K562 (cell line): Measurements from ENCODE around the gene SZT2. TPM values are rescaled to one million over a fixed set of nuclear protein-coding genes. Genes with fewer than 3 reads are reported as not detected.
"Not testable (repeated sequence)": the region's sequence is repeated elsewhere in the genome, so short reads cannot be mapped to it uniquely, and the experiment has no call there.

Source experiments
- ATAC-seq: fragments of 200-7000 bp; cut with Tn5 transposase; 3 replicates; pipeline ENCODE4 v1.9.1; 2020; ENCODE audit warnings: moderate library complexity
- BruUV-seq: library from RNA; stranded (reverse); fragments of 400-500 nt; replicated peaks from 2 replicates; lab custom pipeline; 2021; lab: Mats Ljungman, UMichigan
- CTCF ChIA-PET: fragments of 300-600 bp; formaldehyde crosslinking; extraction: SDS; loops from one replicate; lab custom pipeline; 2021; ENCODE audit warnings: low intra/inter-chr PET ratio; lab: Yijun Ruan, JAX
- POLR2A ChIA-PET: fragments of 300-600, 350-650 bp; sonication (Branson Sonifier 250); formaldehyde crosslinking; extraction: SDS; loops from one replicate; lab custom pipeline; 2021; ENCODE audit warnings: antibody characterized with exemption, inconsistent platforms; lab: Yijun Ruan, JAX
- DNase-seq, 4 experiments: peaks; one replicate each; pipeline versions ENCODE4 v3.0.0 to v3.0.0-alpha.2; 2011 to 2018; ENCODE audit warnings: low spot score in 3 of 4, mixed read lengths in 3 of 4; ENCODE audit errors: extremely low read depth in 1 of 4
- FAIRE-seq: peaks from 2 replicates; lab custom pipeline; 2011; peaks lifted over from hg19 to GRCh38; lab: Jason Lieb, UNC
- H2AFZ ChIP-seq: 2 replicates; pipeline ENCODE4 v1.6.0; 2011; ENCODE audit warnings: low read depth, low read length, control low read depth, inconsistent platforms
- H3K27ac ChIP-seq: fragments of 200-600 bp; 3 replicates; pipeline ENCODE4 v1.8.0; 2011; ENCODE audit warnings: low read depth, mild to moderate bottlenecking, control low read depth, inconsistent platforms, low read length, moderate library complexity, mixed read lengths; ENCODE audit errors: extremely low read depth
- H3K27me3 ChIP-seq, 2 experiments: fragments of 300-600 bp in 1 of 2; 2 replicates in 1 of 2; 3 replicates in 1 of 2; pipeline versions ENCODE4 v1.6.0 to v1.8.0; 2011; ENCODE audit warnings: inconsistent platforms in 2 of 2, low read length in 2 of 2, mild to moderate bottlenecking in 1 of 2, mixed read lengths in 1 of 2, moderate library complexity in 1 of 2; ENCODE audit not compliant: control insufficient read depth in 2 of 2, insufficient read depth in 2 of 2
- H3K36me3 ChIP-seq: fragments of 300-600 bp; 3 replicates; pipeline ENCODE4 v1.8.0; 2011; ENCODE audit warnings: mild to moderate bottlenecking, low read length, inconsistent platforms; ENCODE audit not compliant: control insufficient read depth, insufficient read depth
- H3K4me1 ChIP-seq, 2 experiments: fragments of 200-600 bp in 1 of 2; replicated peaks in 1 of 2; 2 replicates in 1 of 2; 3 replicates in 1 of 2; pipeline versions ENCODE4 v1.5.1 to v1.8.0; 2011; ENCODE audit warnings: inconsistent platforms in 2 of 2, low read length in 2 of 2, mild to moderate bottlenecking in 1 of 2, mixed read lengths in 1 of 2, moderate library complexity in 1 of 2; ENCODE audit not compliant: control insufficient read depth in 2 of 2, insufficient read depth in 2 of 2
- H3K4me2 ChIP-seq: 2 replicates; pipeline ENCODE4 v1.6.1; 2011; ENCODE audit warnings: low read length, control low read depth, inconsistent platforms, mixed read lengths; ENCODE audit not compliant: insufficient read depth
- H3K4me3 ChIP-seq: fragments of 200-600 bp; sonication (generic), shearing (Covaris generic); 2 replicates; pipeline ENCODE4 v1.5.1; 2016; ENCODE audit warnings: control low read depth, inconsistent platforms
- H3K79me2 ChIP-seq: fragments of 200-600 bp; 3 replicates; pipeline ENCODE4 v1.8.0; 2011; ENCODE audit warnings: low read length, inconsistent platforms; ENCODE audit not compliant: control insufficient read depth, insufficient read depth
- H3K9ac ChIP-seq, 2 experiments: 2 replicates each; pipeline versions ENCODE4 v1.6.0 to v1.6.1; 2011; ENCODE audit warnings: low read depth in 2 of 2, low read length in 2 of 2, control low read depth in 1 of 2, inconsistent platforms in 1 of 2, mild to moderate bottlenecking in 1 of 2, mixed read lengths in 1 of 2; ENCODE audit not compliant: insufficient read depth in 1 of 2
- H3K9me1 ChIP-seq: one replicate; pipeline ENCODE4 v1.6.0; 2011; ENCODE audit warnings: inconsistent platforms, mild to moderate bottlenecking, low read length, moderate library complexity; ENCODE audit not compliant: control insufficient read depth, insufficient read depth
- H3K9me3 ChIP-seq: replicated peaks from 2 replicates; pipeline ENCODE4 v1.5.1; 2011; ENCODE audit warnings: low read depth, low read length, inconsistent platforms; ENCODE audit not compliant: control insufficient read depth, insufficient read depth
- H4K20me1 ChIP-seq: replicated peaks from 2 replicates; pipeline ENCODE4 v1.6.1; 2011; ENCODE audit warnings: low read length, inconsistent platforms, mixed read lengths; ENCODE audit not compliant: control insufficient read depth, insufficient read depth
- ARID1B ChIP-seq: fragments of 450-650 bp; IDR thresholded peaks from 2 replicates; pipeline ENCODE4 v1.6.1; 2016; ENCODE audit warnings: antibody characterized with exemption, mild to moderate bottlenecking, inconsistent platforms
- ATF7 ChIP-seq: fragments of 450-650 bp; IDR thresholded peaks from 2 replicates; pipeline ENCODE4 v1.7.1; 2014; ENCODE audit warnings: mild to moderate bottlenecking, moderate library complexity
- CEBPG ChIP-seq, 3 experiments: fragments of 200-800 bp in 1 of 3; sonication (Bioruptor generic) in 1 of 3; sonication (generic) in 1 of 3; formaldehyde crosslinking in 1 of 3; IDR thresholded peaks in 2 of 3; conservative IDR thresholded peaks in 1 of 3; 2 replicates each; pipeline versions ENCODE4 v1.6.1 to v1.8.0; 2016 to 2022; ENCODE audit warnings: missing compliant biosample characterization in 2 of 3, missing genetic modification characterization in 2 of 3, mild to moderate bottlenecking in 1 of 3, missing genetic modification reagents in 1 of 3
- FOSL1 ChIP-seq: fragments of 200-800 bp; sonication (Bioruptor generic); conservative IDR thresholded peaks from 2 replicates; pipeline ENCODE4 v1.6.1; 2016; ENCODE audit warnings: missing genetic modification characterization, missing compliant biosample characterization
- RFX1 ChIP-seq: fragments of 450-650 bp; IDR thresholded peaks from 2 replicates; pipeline ENCODE4 v1.6.1; 2016; ENCODE audit warnings: mild to moderate bottlenecking, moderate library complexity
- TRIM24 ChIP-seq, 2 experiments: fragments of 450-650 bp; IDR thresholded peaks; 2 replicates each; pipeline ENCODE4 v1.6.1; 2016
- WGBS: fragments of 100-300 bp; shearing (Covaris generic); methylation state at CpG from one replicate; pipeline ENCODE4 v1.1.6; 2016; ENCODE audit warnings: low coverage, mixed read lengths; ENCODE audit not compliant: insufficient coverage; ENCODE audit errors: missing lambda C conversion rate; 5-methylcytosine and 5-hydroxymethylcytosine counted together
- in situ Hi-C: fragments of 300-500 bp; cut with MboI; formaldehyde crosslinking; loops from 4 replicates; pipeline ENCODE4 v1.15.0; 2018; ENCODE audit warnings: inconsistent platforms, mixed read lengths
- intact Hi-C: fragments of 100-400 bp; cut with micrococcal nuclease; formaldehyde crosslinking; loops from 2 replicates; pipeline ENCODE4 v1.14.2; 2022
- polyA plus RNA-seq, 8 experiments: library from polyadenylated mRNA; depleted of rRNA in 4 of 8; stranded (reverse) in 5 of 8; unstranded in 3 of 8; fragments of >200 nt; fragmentation: Nextera tagmentation in 2 of 8; fragmentation: Illumina TruSeq in 1 of 8; extraction: Ambion mirVana in 2 of 8; extraction: Trizol in 1 of 8; gene quantifications; 2 replicates each; pipeline versions ENCODE4 v1.2.1 to v1.2.3, GENCODE V29; 2011 to 2014; ENCODE audit warnings: inconsistent platforms in 1 of 8, missing spikeins in 1 of 8
- total RNA-seq, 7 experiments: library from RNA; depleted of rRNA in 6 of 7; stranded (reverse); fragments of >200 nt in 6 of 7; fragmentation: Illumina TruSeq in 2 of 7; extraction: Trizol in 2 of 7; gene quantifications; 2 replicates each; pipeline versions ENCODE4 v1.2.1 to v1.2.3, GENCODE V29; 2011 to 2021; ENCODE audit warnings: low replicate concordance in 1 of 7
- TF ChIP-seq, protein P1 (sequence below), 2 experiments: fragments of 450-650 bp in 1 of 2; sonication (generic) in 1 of 2; formaldehyde crosslinking in 1 of 2; IDR thresholded peaks in 1 of 2; conservative IDR thresholded peaks in 1 of 2; 2 replicates each; pipeline versions ENCODE4 v1.6.1 to v1.8.1; 2016 to 2023; ENCODE audit warnings: mild to moderate bottlenecking in 2 of 2, moderate library complexity in 2 of 2, inconsistent platforms in 1 of 2, missing genetic modification reagents in 1 of 2

The SZT2 gene
- total and polyA plus RNA-seq, 9 of the 15 experiments (the other 6 are each of a cell fraction or from before 2014, with no cell fraction given) = 0.88 to 31.0 (median 12.8) TPM

GRCh38 chr1:43472463-43473151 is 82.9 kb downstream of the SZT2 start:
- H3K27ac ChIP-seq; H3K9me3 ChIP-seq; CTCF ChIA-PET; H3K79me2 ChIP-seq; in situ Hi-C loops; BruUV-seq; H3K9ac ChIP-seq; H3K4me2 ChIP-seq; ATAC-seq; H2AFZ ChIP-seq; H3K4me3 ChIP-seq; H3K9me1 ChIP-seq; H3K36me3 ChIP-seq; H4K20me1 ChIP-seq; intact Hi-C loops; H3K4me1 ChIP-seq; TF ChIP-seq CEBPG (CRISPR knock-in tag; IDR thresholded peaks at IDR 0.05): not testable (repeated sequence)
- DNase-seq = peak in 1 of 4 experiments; percentile 2
- peaks cover 23 to 41% of the 10 kb centered on the region in 2 experiments for H3K27me3 ChIP-seq
- 5% methylated on average over 4 of the region's 6 CpGs for WGBS
- peak; percentile 93 for FAIRE-seq
- TF ChIP-seq, protein P1, sequence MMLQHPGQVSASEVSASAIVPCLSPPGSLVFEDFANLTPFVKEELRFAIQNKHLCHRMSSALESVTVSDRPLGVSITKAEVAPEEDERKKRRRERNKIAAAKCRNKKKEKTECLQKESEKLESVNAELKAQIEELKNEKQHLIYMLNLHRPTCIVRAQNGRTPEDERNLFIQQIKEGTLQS (IDR thresholded peaks at IDR 0.05) = peak; percentile 92
- TF ChIP-seq, protein P1 (CRISPR knock-in tag; conservative IDR thresholded peaks at IDR 0.05) = not testable (repeated sequence)
- peak; percentile 80 for TF ChIP-seq ATF7
- TF ChIP-seq RFX1 = peak; percentile 26; the same call in 1 of the 2 replicates
- peak; percentile 82 for TF ChIP-seq FOSL1 (tag)
- TF ChIP-seq CEBPG (tag; conservative IDR thresholded peaks at IDR 0.05 in 1 of 2, IDR thresholded peaks at IDR 0.05 in 1 of 2) = peak in 1 of 2 experiments; percentile 42; a peak in 1 of 4 replicates
- TF ChIP-seq ARID1B = 0 out of 2 replicates have a peak, but pooled peaks have one; percentile 28
- peak in 1 of 2 experiments; percentile 57; a peak in 2 of 4 replicates for TF ChIP-seq TRIM24 (IDR thresholded peaks at IDR 0.05)
- POLR2A ChIA-PET = interaction anchor here (1.2 kb wide), 1 partner anchor 11 kb away, joined by 3 read pairs; no protein-coding TSS in a partner anchor
